Measurements from ENCODE around the gene DUSP19.
"Not testable (repeated sequence)": the region's sequence is repeated elsewhere in the genome, so short reads cannot be mapped to it uniquely, and the experiment has no call there.

The DUSP19 gene

DNA sequence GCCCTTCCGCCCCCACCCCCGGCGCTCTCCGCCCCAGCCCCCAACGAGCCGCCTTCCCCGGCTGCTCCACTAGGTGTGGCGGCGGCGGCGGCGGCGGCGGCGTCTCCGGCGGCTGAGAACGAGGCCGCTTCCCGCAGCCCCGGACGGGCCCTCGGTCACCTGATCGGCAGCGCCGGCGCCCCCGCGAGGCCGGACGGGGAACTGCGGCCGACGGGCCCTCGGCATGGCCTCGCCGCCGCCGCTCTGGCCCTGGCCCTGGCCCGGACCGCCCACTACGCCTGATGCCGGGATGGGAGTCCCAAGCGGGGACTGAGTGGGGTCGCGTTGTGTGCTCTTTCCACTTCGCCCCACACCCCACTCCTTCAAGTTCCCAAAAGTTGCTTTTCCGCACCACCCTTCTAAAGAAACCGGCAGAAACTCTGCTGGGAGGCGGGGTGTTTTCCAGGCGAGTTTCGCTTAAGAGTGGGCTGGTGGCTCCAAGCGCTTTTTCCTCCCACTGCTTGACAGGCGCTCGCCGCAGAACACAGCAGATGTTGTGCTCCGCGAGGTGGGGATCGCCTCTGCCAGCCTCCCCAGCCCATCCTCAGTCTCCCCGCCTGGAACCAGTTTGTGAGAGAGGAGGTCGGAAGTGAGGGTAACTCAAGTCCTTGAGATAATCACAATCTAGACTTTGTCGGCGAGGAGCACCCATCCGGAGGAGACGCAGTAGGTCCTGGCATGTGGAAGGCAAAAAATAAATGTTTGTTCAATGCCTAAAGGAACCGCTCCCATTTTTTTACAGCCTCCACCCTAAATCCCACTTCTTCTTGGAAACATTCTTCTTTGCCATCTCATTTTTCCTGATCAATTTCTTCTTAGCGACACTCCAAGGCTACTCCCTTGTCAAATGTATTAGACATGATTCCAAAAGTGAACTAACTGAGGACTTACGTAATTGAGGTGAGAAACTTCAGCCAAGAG lies 39.9 kb upstream of the DUSP19 start, which contains the start of gene NCKAP1:
Gene NCKAP1 (minus strand): TSS at position 117 of the 960 bp plus-strand sequence. CDS start 358 bp downstream, outside the sequence.
- peaks cover 3% of the 10 kb centered on the region; the same call in 1 of the 2 replicates for H3F3A ChIP-seq (ENCODE audit: insufficient read depth, low read length)
- no peak within 1 kb of the TSS for H3K27ac ChIP-seq (ENCODE audit: low read depth, low read length, poor library complexity, severe bottlenecking)
- peak within 1 kb of the TSS; percentile 70 for H3K4me2 ChIP-seq (ENCODE audit: low read length)
- no peaks in the 10 kb centered on the region for H3K27me3 ChIP-seq (ENCODE audit: insufficient read depth, low read length)
- H3K79me2 ChIP-seq (ENCODE audit: insufficient read depth, low read length), result no peaks in the 10 kb centered on the region
- no peaks in the 10 kb centered on the region for H4K20me1 ChIP-seq (ENCODE audit: insufficient read depth, low read length)
- H3K9me3 ChIP-seq (ENCODE audit: low read length), result no peaks in the 10 kb centered on the region
- no peak within 1 kb of the TSS for H2AFZ ChIP-seq (ENCODE audit: low read length)
- peaks cover 31% of the 10 kb centered on the region for H3K4me1 ChIP-seq (ENCODE audit: insufficient read depth, low read length, severe bottlenecking)
- H3K4me3 ChIP-seq (ENCODE audit: low read depth, low read length, poor library complexity, severe bottlenecking), result peak within 1 kb of the TSS; percentile 59
- H3K36me3 ChIP-seq (ENCODE audit: insufficient read depth, low read length), result no peaks in the 10 kb centered on the region
- no peaks in the 10 kb centered on the region for H3K9me2 ChIP-seq (ENCODE audit: low read depth, low read length)
- TF ChIP-seq, protein P1, sequence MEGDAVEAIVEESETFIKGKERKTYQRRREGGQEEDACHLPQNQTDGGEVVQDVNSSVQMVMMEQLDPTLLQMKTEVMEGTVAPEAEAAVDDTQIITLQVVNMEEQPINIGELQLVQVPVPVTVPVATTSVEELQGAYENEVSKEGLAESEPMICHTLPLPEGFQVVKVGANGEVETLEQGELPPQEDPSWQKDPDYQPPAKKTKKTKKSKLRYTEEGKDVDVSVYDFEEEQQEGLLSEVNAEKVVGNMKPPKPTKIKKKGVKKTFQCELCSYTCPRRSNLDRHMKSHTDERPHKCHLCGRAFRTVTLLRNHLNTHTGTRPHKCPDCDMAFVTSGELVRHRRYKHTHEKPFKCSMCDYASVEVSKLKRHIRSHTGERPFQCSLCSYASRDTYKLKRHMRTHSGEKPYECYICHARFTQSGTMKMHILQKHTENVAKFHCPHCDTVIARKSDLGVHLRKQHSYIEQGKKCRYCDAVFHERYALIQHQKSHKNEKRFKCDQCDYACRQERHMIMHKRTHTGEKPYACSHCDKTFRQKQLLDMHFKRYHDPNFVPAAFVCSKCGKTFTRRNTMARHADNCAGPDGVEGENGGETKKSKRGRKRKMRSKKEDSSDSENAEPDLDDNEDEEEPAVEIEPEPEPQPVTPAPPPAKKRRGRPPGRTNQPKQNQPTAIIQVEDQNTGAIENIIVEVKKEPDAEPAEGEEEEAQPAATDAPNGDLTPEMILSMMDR (IDR thresholded peaks at IDR 0.05; ENCODE audit: low read length), result peak; percentile 73
- no peak for TF ChIP-seq EZH2 (IDR thresholded peaks at IDR 0.05; ENCODE audit: borderline replicate concordance, low read length)
- H3K9ac ChIP-seq (ENCODE audit: low read length), result peak within 1 kb of the TSS; percentile 37; the same call in 1 of the 2 replicates

- H3K9me3 ChIP-seq (ENCODE audit: low read length), result no peaks in the 10 kb centered on the region
- H3K4me1 ChIP-seq (ENCODE audit: insufficient read depth, low read length, severe bottlenecking), result peaks cover 31% of the 10 kb centered on the region
- peaks cover 3% of the 10 kb centered on the region; the same call in 1 of the 2 replicates for H3F3A ChIP-seq (ENCODE audit: insufficient read depth, low read length)
- H3K27me3 ChIP-seq (ENCODE audit: insufficient read depth, low read length), result no peaks in the 10 kb centered on the region
- H3K4me2 ChIP-seq (ENCODE audit: low read length), result no peak overlapping the region
- H3K79me2 ChIP-seq (ENCODE audit: insufficient read depth, low read length), result no peaks in the 10 kb centered on the region
- H3K9ac ChIP-seq (ENCODE audit: low read length), result no peak overlapping the region
- no peak overlapping the region for H3K4me3 ChIP-seq (ENCODE audit: low read depth, low read length, poor library complexity, severe bottlenecking)
- H3K36me3 ChIP-seq (ENCODE audit: insufficient read depth, low read length), result no peaks in the 10 kb centered on the region
- no peaks in the 10 kb centered on the region for H3K9me2 ChIP-seq (ENCODE audit: low read depth, low read length)
- no peak overlapping the region for H3K27ac ChIP-seq (ENCODE audit: low read depth, low read length, poor library complexity, severe bottlenecking)
- H4K20me1 ChIP-seq (ENCODE audit: insufficient read depth, low read length), result no peaks in the 10 kb centered on the region
- no peak overlapping the region for H2AFZ ChIP-seq (ENCODE audit: low read length)
- no peak for TF ChIP-seq EZH2 (IDR thresholded peaks at IDR 0.05; ENCODE audit: borderline replicate concordance, low read length)
- TF ChIP-seq, protein P1 (IDR thresholded peaks at IDR 0.05; ENCODE audit: low read length), result no peak
These were observed 37.9 kb upstream of the DUSP19 start for GRCh38 chr2:183040604-183041003.

GRCh38 chr2:183043580-183043979 lies 35.0 kb upstream of the DUSP19 start:
- not testable (repeated sequence) for H3K27me3 ChIP-seq (ENCODE audit: insufficient read depth, low read length); H3K9me3 ChIP-seq (ENCODE audit: low read length); H3F3A ChIP-seq (ENCODE audit: insufficient read depth, low read length); H3K9ac ChIP-seq (ENCODE audit: low read length); H3K4me1 ChIP-seq (ENCODE audit: insufficient read depth, low read length, severe bottlenecking); H3K9me2 ChIP-seq (ENCODE audit: low read depth, low read length); H3K79me2 ChIP-seq (ENCODE audit: insufficient read depth, low read length); H3K36me3 ChIP-seq (ENCODE audit: insufficient read depth, low read length); H4K20me1 ChIP-seq (ENCODE audit: insufficient read depth, low read length); H2AFZ ChIP-seq (ENCODE audit: low read length); H3K27ac ChIP-seq (ENCODE audit: low read depth, low read length, poor library complexity, severe bottlenecking); H3K4me2 ChIP-seq (ENCODE audit: low read length); H3K4me3 ChIP-seq (ENCODE audit: low read depth, low read length, poor library complexity, severe bottlenecking)

GRCh38 chr2:183047486-183048125 lies 30.9 kb upstream of the DUSP19 start:
- not testable (repeated sequence) for H3K27ac ChIP-seq (ENCODE audit: low read depth, low read length, poor library complexity, severe bottlenecking); H3K27me3 ChIP-seq (ENCODE audit: insufficient read depth, low read length); H3K36me3 ChIP-seq (ENCODE audit: insufficient read depth, low read length); H3K9me3 ChIP-seq (ENCODE audit: low read length); H3K79me2 ChIP-seq (ENCODE audit: insufficient read depth, low read length); H3K4me1 ChIP-seq (ENCODE audit: insufficient read depth, low read length, severe bottlenecking); H3K9me2 ChIP-seq (ENCODE audit: low read depth, low read length); H3K9ac ChIP-seq (ENCODE audit: low read length); H4K20me1 ChIP-seq (ENCODE audit: insufficient read depth, low read length); H3K4me3 ChIP-seq (ENCODE audit: low read depth, low read length, poor library complexity, severe bottlenecking); H2AFZ ChIP-seq (ENCODE audit: low read length); H3F3A ChIP-seq (ENCODE audit: insufficient read depth, low read length); H3K4me2 ChIP-seq (ENCODE audit: low read length)
